GM06990 (cell line): ENCODE data around the gene KIAA1671.

Source experiments
- DNase-seq: peaks from one replicate; pipeline ENCODE4 v3.0.0-alpha.2; 2011; ENCODE audit not compliant: insufficient read length; ENCODE audit errors: extremely low read depth
- H3K27me3 ChIP-seq: replicated peaks from 2 replicates; pipeline ENCODE4 v1.6.0; 2011; ENCODE audit warnings: low read length; ENCODE audit not compliant: control insufficient read depth, insufficient read depth
- H3K36me3 ChIP-seq: 2 replicates; pipeline ENCODE4 v1.5.1; 2011; ENCODE audit warnings: low read length; ENCODE audit not compliant: control insufficient read depth, insufficient read depth
- H3K4me3 ChIP-seq: replicated peaks from 2 replicates; pipeline ENCODE4 v1.5.1; 2011; ENCODE audit warnings: low read depth, mild to moderate bottlenecking, control low read depth, low read length
- CTCF ChIP-seq: IDR thresholded peaks from 2 replicates; pipeline ENCODE4 v1.5.1; 2011; ENCODE audit warnings: low read length, control low read depth, mild to moderate bottlenecking, inconsistent platforms; ENCODE audit not compliant: insufficient read depth, poor library complexity, severe bottlenecking

The KIAA1671 gene

GRCh38 chr22:25161017-25161915 is 208.8 kb downstream of the KIAA1671 start:
- Histone ChIP-seq H3K36me3 (no peaks in the 10 kb centered on the region), H3K4me3 (no peak overlapping the region), H3K27me3 (no peaks in the 10 kb centered on the region; the same call in 1 of the 2 replicates)
- no peak for DNase-seq
- TF ChIP-seq CTCF = no peak

GRCh38 chr22:25161916-25162530 is 209.5 kb downstream of the KIAA1671 start:
- TF ChIP-seq CTCF = no peak
- DNase-seq = no peak
- Histone ChIP-seq H3K36me3 (no peaks in the 10 kb centered on the region), H3K27me3 (no peaks in the 10 kb centered on the region), H3K4me3 (no peak overlapping the region)

GRCh38 chr22:25162561-25162960 is 210.0 kb downstream of the KIAA1671 start:
- H3K27me3 ChIP-seq = no peaks in the 10 kb centered on the region
- H3K4me3 ChIP-seq = no peak overlapping the region
- DNase-seq = no peak
- H3K36me3 ChIP-seq = no peaks in the 10 kb centered on the region
- no peak for TF ChIP-seq CTCF

- Histone ChIP-seq H3K27me3 (no peaks in the 10 kb centered on the region; the same call in 1 of the 2 replicates), H3K4me3 (no peak overlapping the region), H3K36me3 (no peaks in the 10 kb centered on the region)
- no peak for TF ChIP-seq CTCF
- no peak for DNase-seq
Observed at GRCh38 chr22:25165785-25166184, 213.3 kb downstream of the KIAA1671 start.

GRCh38 chr22:25166266-25167040 is 213.9 kb downstream of the KIAA1671 start:
- no peaks in the 10 kb centered on the region; the same call in 1 of the 2 replicates for H3K27me3 ChIP-seq
- no peaks in the 10 kb centered on the region for H3K36me3 ChIP-seq
- TF ChIP-seq CTCF = no peak
- no peak for DNase-seq
- H3K4me3 ChIP-seq = no peak overlapping the region
